Erythroblast (primary cell): ENCODE data around the gene PLCH1.

Source experiments
- GATA1 ChIP-seq: IDR thresholded peaks from 2 replicates; pipeline ENCODE4 v1.6.1; 2011; ENCODE audit warnings: low read depth, mild to moderate bottlenecking, control low read depth, low read length, moderate library complexity
- POLR2A ChIP-seq: IDR thresholded peaks from 2 replicates; pipeline ENCODE4 v1.6.1; 2011; ENCODE audit warnings: mild to moderate bottlenecking, low read length

- TF ChIP-seq POLR2A (no peak), GATA1 (no peak)
These were observed 418.0 kb downstream of the PLCH1 start for GRCh38 chr3:155326901-155327300.
